Stimulated activated CD8-positive, alpha-beta memory T cell treated with anti-CD3 and anti-CD28 coated beads, Interleukin-4, amount 100 ng/mL, for 1 hour (primary cell): ENCODE measurements around the gene MGP.

Experiments used
- DNase-seq, 2 donors: peaks; one replicate each; pipeline ENCODE4 v3.0.0-alpha.2; 2020; ENCODE audit warnings: low read depth in 2 of 2, low spot score in 1 of 2

Gene MGP

GRCh38 chr12:14885718-14886221 lies at the start of gene MGP:
TSS of gene MGP (minus strand) at chr12:14885854. CDS start at chr12:14885791, 63 bp downstream.
- DNase-seq, result no peak

GRCh38 chr12:14935031-14935430 lies 49.4 kb upstream of the MGP start:
- DNase-seq, result no peak

GRCh38 chr12:14934511-14934910 lies 48.9 kb upstream of the MGP start:
- DNase-seq, result no peak

GRCh38 chr12:14931791-14932560 lies 46.3 kb upstream of the MGP start:
- DNase-seq, result no peak

- no peak for DNase-seq
These were observed 45.7 kb upstream of the MGP start for GRCh38 chr12:14931359-14931758.

- DNase-seq, result no peak
These were observed 44.6 kb upstream of the MGP start for GRCh38 chr12:14930299-14930698.

GRCh38 chr12:14928931-14929330 lies 43.3 kb upstream of the MGP start:
- no peak for DNase-seq

GRCh38 chr12:14927267-14927666 lies 41.6 kb upstream of the MGP start:
- DNase-seq, result no peak

- no peak for DNase-seq
These were observed 38.9 kb upstream of the MGP start for GRCh38 chr12:14924541-14924940.

GRCh38 chr12:14923944-14924343 lies 38.3 kb upstream of the MGP start:
- DNase-seq, result no peak

- no peak for DNase-seq
These were observed 35.6 kb upstream of the MGP start for GRCh38 chr12:14921218-14921617.

GRCh38 chr12:14920475-14921126 lies 34.9 kb upstream of the MGP start:
- no peak for DNase-seq

GRCh38 chr12:14919455-14919854 lies 33.8 kb upstream of the MGP start:
- DNase-seq, result no peak

GRCh38 chr12:14915736-14916135 lies 30.1 kb upstream of the MGP start:
- DNase-seq, result no peak

- DNase-seq, result no peak
These were observed 27.7 kb upstream of the MGP start for GRCh38 chr12:14913381-14913781.

GRCh38 chr12:14911131-14911530 lies 25.5 kb upstream of the MGP start:
- DNase-seq, result no peak

GRCh38 chr12:14910090-14910915 lies 24.6 kb upstream of the MGP start:
- DNase-seq, result no peak

GRCh38 chr12:14907953-14908352 lies 22.3 kb upstream of the MGP start:
- DNase-seq, result no peak

GRCh38 chr12:14906114-14906513 lies 20.5 kb upstream of the MGP start:
- DNase-seq, result no peak

GRCh38 chr12:14905269-14906004 lies 19.8 kb upstream of the MGP start:
- no peak for DNase-seq

- DNase-seq, result no peak
These were observed 19.2 kb upstream of the MGP start for GRCh38 chr12:14904854-14905253.
